Esophagus squamous epithelium (tissue), 4 donors: ENCODE measurements around the gene MED15.

Experiments
- CTCF ChIP-seq, 6 experiments: fragments of 450-650 bp in 4 of 6; fragments of 200-600 bp in 2 of 6; sonication (generic) in 2 of 6; IDR thresholded peaks; one replicate each; pipeline ENCODE4 v1.5.1; 2016 to 2019; ENCODE audit warnings: antibody characterized with exemption in 6 of 6, mild to moderate bottlenecking in 4 of 6, moderate library complexity in 4 of 6
- POLR2A ChIP-seq, 4 donors: fragments of 450-650 bp; IDR thresholded peaks; one replicate each; pipeline ENCODE4 v1.6.1; 2017; ENCODE audit warnings: antibody characterized with exemption in 4 of 4, mild to moderate bottlenecking in 4 of 4, moderate library complexity in 3 of 4

GRCh38 chr22:20571531-20572007 is 64.2 kb downstream of the MED15 start:
- TF ChIP-seq CTCF (IDR thresholded peaks at IDR 0.05), result peak; percentile 46 to 69 (median 50)
- no peak for TF ChIP-seq POLR2A (IDR thresholded peaks at IDR 0.05)
